ENCODE measurements around the gene REXO2.
A peak's percentile ranks its signal among the peaks of the same experiment; 100 is the strongest.

The REXO2 gene

GRCh38 chr11:114449845-114450244 is 10.6 kb downstream of the REXO2 start:
- no peak for DNase-seq (ENCODE audit: low read depth)
- no peak for TF ChIP-seq CTCF (conservative IDR thresholded peaks at IDR 0.05; ENCODE audit: low read depth, low read length)
- H3K4me3 ChIP-seq (ENCODE audit: low read depth, low read length): no peak overlapping the region

- TF ChIP-seq CTCF (conservative IDR thresholded peaks at IDR 0.05; ENCODE audit: low read depth, low read length): no peak
- DNase-seq (ENCODE audit: low read depth): no peak
- no peak overlapping the region for H3K4me3 ChIP-seq (ENCODE audit: low read depth, low read length)
Observed at GRCh38 chr11:114452399-114452798, 13.1 kb downstream of the REXO2 start.

GRCh38 chr11:114463999-114464398 is 24.7 kb downstream of the REXO2 start:
- DNase-seq (ENCODE audit: low read depth): no peak
- TF ChIP-seq CTCF (conservative IDR thresholded peaks at IDR 0.05; ENCODE audit: low read depth, low read length): no peak
- H3K4me3 ChIP-seq (ENCODE audit: low read depth, low read length): no peak overlapping the region

GRCh38 chr11:114466742-114467141 is 27.5 kb downstream of the REXO2 start:
- TF ChIP-seq CTCF (conservative IDR thresholded peaks at IDR 0.05; ENCODE audit: low read depth, low read length): no peak

GRCh38 chr11:114472661-114473060 is 33.4 kb downstream of the REXO2 start:
- no peak for DNase-seq (ENCODE audit: low read depth)
- H3K4me3 ChIP-seq (ENCODE audit: low read depth, low read length): no peak overlapping the region
- TF ChIP-seq CTCF (conservative IDR thresholded peaks at IDR 0.05; ENCODE audit: low read depth, low read length): no peak

More at GRCh38 chr11:114466742-114467141, 27.5 kb downstream of the REXO2 start:
- DNase-seq (ENCODE audit: low read depth): peak; percentile 54
- H3K4me3 ChIP-seq (ENCODE audit: low read depth, low read length): no peak overlapping the region

- DNase-seq (ENCODE audit: low read depth): no peak
- no peak for TF ChIP-seq CTCF (conservative IDR thresholded peaks at IDR 0.05; ENCODE audit: low read depth, low read length)
- no peak overlapping the region for H3K4me3 ChIP-seq (ENCODE audit: low read depth, low read length)
Observed at GRCh38 chr11:114478001-114478410, 38.7 kb downstream of the REXO2 start.

GRCh38 chr11:114478768-114479167 is 39.5 kb downstream of the REXO2 start:
- DNase-seq (ENCODE audit: low read depth): no peak
- no peak overlapping the region for H3K4me3 ChIP-seq (ENCODE audit: low read depth, low read length)
- no peak for TF ChIP-seq CTCF (conservative IDR thresholded peaks at IDR 0.05; ENCODE audit: low read depth, low read length)
